MM.1S (cell line): ENCODE results near the gene SFRP2.

Experiments
- DNase-seq: peaks from one replicate; pipeline ENCODE4 v3.0.0-alpha.2; 2015
- H2AFZ ChIP-seq: fragments of 300-600 bp; sonication (generic); 2 replicates; pipeline ENCODE4 v1.6.0; 2016; ENCODE audit warnings: antibody characterized with exemption, low read length
- H3F3A ChIP-seq: fragments of 300-600 bp; sonication (generic); 2 replicates; pipeline ENCODE4 v1.6.1; 2016; ENCODE audit warnings: mild to moderate bottlenecking, antibody characterized with exemption, low read length, moderate library complexity, mixed read lengths; ENCODE audit not compliant: insufficient read depth
- H3K27ac ChIP-seq: fragments of 300-600 bp; sonication (generic); 2 replicates; pipeline ENCODE4 v1.5.1; 2016; ENCODE audit warnings: mild to moderate bottlenecking, low read length
- H3K27me3 ChIP-seq: fragments of 300-600 bp; sonication (generic); replicated peaks from 2 replicates; pipeline ENCODE4 v1.6.0; 2016; ENCODE audit warnings: low read length; ENCODE audit not compliant: insufficient read depth
- H3K36me3 ChIP-seq: fragments of 300-600 bp; sonication (generic); replicated peaks from 2 replicates; pipeline ENCODE4 v1.6.1; 2016; ENCODE audit warnings: mild to moderate bottlenecking, low read length, mixed read lengths; ENCODE audit not compliant: insufficient read depth
- H3K4me1 ChIP-seq: fragments of 300-600 bp; sonication (generic); 2 replicates; pipeline ENCODE4 v1.6.1; 2016; ENCODE audit warnings: low read length, mixed read lengths
- H3K4me2 ChIP-seq: fragments of 300-600 bp; sonication (generic); 2 replicates; pipeline ENCODE4 v1.6.0; 2016; ENCODE audit warnings: low read depth, low read length
- H3K4me3 ChIP-seq: fragments of 300-600 bp; sonication (generic); 2 replicates; pipeline ENCODE4 v1.5.1; 2016; ENCODE audit warnings: low read length, mixed read lengths
- H3K79me2 ChIP-seq: fragments of 300-600 bp; sonication (generic); 2 replicates; pipeline ENCODE4 v1.6.1; 2016; ENCODE audit warnings: mixed run types, low read length, mixed read lengths
- H3K9ac ChIP-seq: fragments of 300-600 bp; sonication (generic); 2 replicates; pipeline ENCODE4 v1.6.1; 2016; ENCODE audit warnings: low read length, mixed read lengths
- H3K9me2 ChIP-seq: fragments of 300-600 bp; sonication (generic); replicated peaks from 2 replicates; pipeline ENCODE4 v1.6.1; 2016; ENCODE audit warnings: mild to moderate bottlenecking, low read length, mixed read lengths; ENCODE audit not compliant: insufficient read depth
- H3K9me3 ChIP-seq: fragments of 300-600 bp; sonication (generic); replicated peaks from 2 replicates; pipeline ENCODE4 v1.6.1; 2016; ENCODE audit warnings: mild to moderate bottlenecking, low read length, mixed read lengths; ENCODE audit not compliant: insufficient read depth
- H4K20me1 ChIP-seq: fragments of 300-600 bp; sonication (generic); 2 replicates; pipeline ENCODE4 v1.6.1; 2016; ENCODE audit warnings: mild to moderate bottlenecking, low read length, moderate library complexity, mixed read lengths; ENCODE audit not compliant: insufficient read depth
- EZH2 ChIP-seq: fragments of 300-600 bp; sonication (generic); optimal IDR thresholded peaks from 2 replicates; pipeline ENCODE3; 2017; ENCODE audit warnings: low read depth, mild to moderate bottlenecking, antibody characterized with exemption, low read length, mixed read lengths
- EZH2phosphoT487 ChIP-seq: fragments of 300-600 bp; sonication (generic); IDR thresholded peaks from 2 replicates; pipeline ENCODE4 v1.6.1; 2018; ENCODE audit warnings: antibody characterized with exemption, low read length
- TF ChIP-seq, protein P1 (sequence below): fragments of 300-600 bp; sonication (generic); IDR thresholded peaks from 2 replicates; pipeline ENCODE4 v1.5.1; 2016; ENCODE audit warnings: antibody characterized with exemption, low read length, mixed read lengths

The SFRP2 gene

GRCh38 chr4:153787575-153787974, 1.3 kb downstream of the SFRP2 start:
- Histone ChIP-seq H3K27ac (no peak overlapping the region), H3F3A (no peaks in the 10 kb centered on the region), H3K9ac (no peak overlapping the region), H3K4me3 (no peak overlapping the region), H2AFZ (no peak overlapping the region), H3K4me1 (no peaks in the 10 kb centered on the region), H3K4me2 (no peak overlapping the region), H3K9me2 (no peaks in the 10 kb centered on the region), H3K79me2 (no peaks in the 10 kb centered on the region), H4K20me1 (no peaks in the 10 kb centered on the region), H3K27me3 (peaks cover 8% of the 10 kb centered on the region; the same call in 1 of the 2 replicates), H3K9me3 (no peaks in the 10 kb centered on the region), H3K36me3 (no peaks in the 10 kb centered on the region)
- DNase-seq: no peak
- TF ChIP-seq EZH2phosphoT487 (no peak), EZH2 (no peak)
- TF ChIP-seq, protein P1, sequence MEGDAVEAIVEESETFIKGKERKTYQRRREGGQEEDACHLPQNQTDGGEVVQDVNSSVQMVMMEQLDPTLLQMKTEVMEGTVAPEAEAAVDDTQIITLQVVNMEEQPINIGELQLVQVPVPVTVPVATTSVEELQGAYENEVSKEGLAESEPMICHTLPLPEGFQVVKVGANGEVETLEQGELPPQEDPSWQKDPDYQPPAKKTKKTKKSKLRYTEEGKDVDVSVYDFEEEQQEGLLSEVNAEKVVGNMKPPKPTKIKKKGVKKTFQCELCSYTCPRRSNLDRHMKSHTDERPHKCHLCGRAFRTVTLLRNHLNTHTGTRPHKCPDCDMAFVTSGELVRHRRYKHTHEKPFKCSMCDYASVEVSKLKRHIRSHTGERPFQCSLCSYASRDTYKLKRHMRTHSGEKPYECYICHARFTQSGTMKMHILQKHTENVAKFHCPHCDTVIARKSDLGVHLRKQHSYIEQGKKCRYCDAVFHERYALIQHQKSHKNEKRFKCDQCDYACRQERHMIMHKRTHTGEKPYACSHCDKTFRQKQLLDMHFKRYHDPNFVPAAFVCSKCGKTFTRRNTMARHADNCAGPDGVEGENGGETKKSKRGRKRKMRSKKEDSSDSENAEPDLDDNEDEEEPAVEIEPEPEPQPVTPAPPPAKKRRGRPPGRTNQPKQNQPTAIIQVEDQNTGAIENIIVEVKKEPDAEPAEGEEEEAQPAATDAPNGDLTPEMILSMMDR: no peak

GRCh38 chr4:153787061-153787560, 1.8 kb downstream of the SFRP2 start:
- Histone ChIP-seq H3K4me1 (no peaks in the 10 kb centered on the region), H3K9ac (no peak overlapping the region), H3K27me3 (peaks cover 8% of the 10 kb centered on the region; the same call in 1 of the 2 replicates), H3K9me2 (no peaks in the 10 kb centered on the region), H4K20me1 (no peaks in the 10 kb centered on the region), H3K27ac (no peak overlapping the region), H3K9me3 (no peaks in the 10 kb centered on the region), H3K4me3 (no peak overlapping the region), H3K4me2 (no peak overlapping the region), H3F3A (no peaks in the 10 kb centered on the region), H3K79me2 (no peaks in the 10 kb centered on the region), H3K36me3 (no peaks in the 10 kb centered on the region), H2AFZ (no peak overlapping the region)
- TF ChIP-seq, protein P1: no peak
- TF ChIP-seq EZH2: no peak
- TF ChIP-seq EZH2phosphoT487: no peak
- DNase-seq: no peak

GRCh38 chr4:153785910-153786721, 2.8 kb downstream of the SFRP2 start:
- no peak overlapping the region for H3K4me3 ChIP-seq

More at GRCh38 chr4:153785910-153786721, 2.8 kb downstream of the SFRP2 start:
- H3K4me1 ChIP-seq: no peaks in the 10 kb centered on the region
- peaks cover under 1% of the 10 kb centered on the region; the same call in 1 of the 2 replicates for H3K27me3 ChIP-seq
- H3K36me3 ChIP-seq: no peaks in the 10 kb centered on the region
- H3K9me2 ChIP-seq: no peaks in the 10 kb centered on the region
- no peaks in the 10 kb centered on the region for H3K79me2 ChIP-seq
- no peak overlapping the region for H3K4me2 ChIP-seq
- H3K9me3 ChIP-seq: no peaks in the 10 kb centered on the region
- no peaks in the 10 kb centered on the region for H3F3A ChIP-seq
- no peak overlapping the region for H3K27ac ChIP-seq
- peak; percentile 39 for DNase-seq
- H4K20me1 ChIP-seq: no peaks in the 10 kb centered on the region
- H3K9ac ChIP-seq: no peak overlapping the region
- H2AFZ ChIP-seq: no peak overlapping the region
- no peak for TF ChIP-seq EZH2phosphoT487
- no peak for TF ChIP-seq EZH2
- TF ChIP-seq, protein P1: peak; percentile 56
